K562 (cell line): ENCODE measurements around the gene DNAI1. TPM values are rescaled to one million over a fixed set of nuclear protein-coding genes. Genes with fewer than 3 reads are reported as not detected.
A peak's percentile ranks its signal among the peaks of the same experiment; 100 is the strongest.

Source experiments
- ATAC-seq: fragments of 200-7000 bp; cut with Tn5 transposase; 3 replicates; pipeline ENCODE4 v1.9.1; 2020; ENCODE audit warnings: moderate library complexity
- BruUV-seq: library from RNA; stranded (reverse); fragments of 400-500 nt; replicated peaks from 2 replicates; lab custom pipeline; 2021; lab: Mats Ljungman, UMichigan
- CTCF ChIA-PET: fragments of 300-600 bp; formaldehyde crosslinking; extraction: SDS; loops from one replicate; lab custom pipeline; 2021; ENCODE audit warnings: low intra/inter-chr PET ratio; lab: Yijun Ruan, JAX
- POLR2A ChIA-PET: fragments of 300-600, 350-650 bp; sonication (Branson Sonifier 250); formaldehyde crosslinking; extraction: SDS; loops from one replicate; lab custom pipeline; 2021; ENCODE audit warnings: antibody characterized with exemption, inconsistent platforms; lab: Yijun Ruan, JAX
- DNase-seq, 4 experiments: peaks; one replicate each; pipeline versions ENCODE4 v3.0.0 to v3.0.0-alpha.2; 2011 to 2018; ENCODE audit warnings: low spot score in 3 of 4, mixed read lengths in 3 of 4; ENCODE audit errors: extremely low read depth in 1 of 4
- FAIRE-seq: peaks from 2 replicates; lab custom pipeline; 2011; peaks lifted over from hg19 to GRCh38; lab: Jason Lieb, UNC
- H2AFZ ChIP-seq: 2 replicates; pipeline ENCODE4 v1.6.0; 2011; ENCODE audit warnings: low read depth, low read length, control low read depth, inconsistent platforms
- H3K27ac ChIP-seq: fragments of 200-600 bp; 3 replicates; pipeline ENCODE4 v1.8.0; 2011; ENCODE audit warnings: low read depth, mild to moderate bottlenecking, control low read depth, inconsistent platforms, low read length, moderate library complexity, mixed read lengths; ENCODE audit errors: extremely low read depth
- H3K27me3 ChIP-seq, 2 experiments: fragments of 300-600 bp in 1 of 2; 2 replicates in 1 of 2; 3 replicates in 1 of 2; pipeline versions ENCODE4 v1.6.0 to v1.8.0; 2011; ENCODE audit warnings: inconsistent platforms in 2 of 2, low read length in 2 of 2, mild to moderate bottlenecking in 1 of 2, mixed read lengths in 1 of 2, moderate library complexity in 1 of 2; ENCODE audit not compliant: control insufficient read depth in 2 of 2, insufficient read depth in 2 of 2
- H3K36me3 ChIP-seq: fragments of 300-600 bp; 3 replicates; pipeline ENCODE4 v1.8.0; 2011; ENCODE audit warnings: mild to moderate bottlenecking, low read length, inconsistent platforms; ENCODE audit not compliant: control insufficient read depth, insufficient read depth
- H3K4me1 ChIP-seq, 2 experiments: fragments of 200-600 bp in 1 of 2; replicated peaks in 1 of 2; 2 replicates in 1 of 2; 3 replicates in 1 of 2; pipeline versions ENCODE4 v1.5.1 to v1.8.0; 2011; ENCODE audit warnings: inconsistent platforms in 2 of 2, low read length in 2 of 2, mild to moderate bottlenecking in 1 of 2, mixed read lengths in 1 of 2, moderate library complexity in 1 of 2; ENCODE audit not compliant: control insufficient read depth in 2 of 2, insufficient read depth in 2 of 2
- H3K4me2 ChIP-seq: 2 replicates; pipeline ENCODE4 v1.6.1; 2011; ENCODE audit warnings: low read length, control low read depth, inconsistent platforms, mixed read lengths; ENCODE audit not compliant: insufficient read depth
- H3K4me3 ChIP-seq: fragments of 200-600 bp; sonication (generic), shearing (Covaris generic); 2 replicates; pipeline ENCODE4 v1.5.1; 2016; ENCODE audit warnings: control low read depth, inconsistent platforms
- H3K79me2 ChIP-seq: fragments of 200-600 bp; 3 replicates; pipeline ENCODE4 v1.8.0; 2011; ENCODE audit warnings: low read length, inconsistent platforms; ENCODE audit not compliant: control insufficient read depth, insufficient read depth
- H3K9ac ChIP-seq, 2 experiments: 2 replicates each; pipeline versions ENCODE4 v1.6.0 to v1.6.1; 2011; ENCODE audit warnings: low read depth in 2 of 2, low read length in 2 of 2, control low read depth in 1 of 2, inconsistent platforms in 1 of 2, mild to moderate bottlenecking in 1 of 2, mixed read lengths in 1 of 2; ENCODE audit not compliant: insufficient read depth in 1 of 2
- H3K9me1 ChIP-seq: one replicate; pipeline ENCODE4 v1.6.0; 2011; ENCODE audit warnings: inconsistent platforms, mild to moderate bottlenecking, low read length, moderate library complexity; ENCODE audit not compliant: control insufficient read depth, insufficient read depth
- H3K9me3 ChIP-seq: replicated peaks from 2 replicates; pipeline ENCODE4 v1.5.1; 2011; ENCODE audit warnings: low read depth, low read length, inconsistent platforms; ENCODE audit not compliant: control insufficient read depth, insufficient read depth
- H4K20me1 ChIP-seq: replicated peaks from 2 replicates; pipeline ENCODE4 v1.6.1; 2011; ENCODE audit warnings: low read length, inconsistent platforms, mixed read lengths; ENCODE audit not compliant: control insufficient read depth, insufficient read depth
- EZH2 ChIP-seq: IDR thresholded peaks from 2 replicates; pipeline ENCODE4 v1.6.1; 2012; ENCODE audit warnings: low read depth, mild to moderate bottlenecking, inconsistent platforms, low read length, borderline replicate concordance
- RAD21 ChIP-seq, 2 experiments: fragments of 250-450 bp in 1 of 2; fragments of 450-650 bp in 1 of 2; sonication (Bioruptor Pico) in 1 of 2; formaldehyde crosslinking in 1 of 2; IDR thresholded peaks in 1 of 2; conservative IDR thresholded peaks in 1 of 2; 2 replicates each; pipeline versions ENCODE4 v1.4.0 to v1.8.0; 2020 to 2022; ENCODE audit warnings: mild to moderate bottlenecking in 2 of 2, moderate library complexity in 1 of 2
- WGBS: fragments of 100-300 bp; shearing (Covaris generic); methylation state at CpG from one replicate; pipeline ENCODE4 v1.1.6; 2016; ENCODE audit warnings: low coverage, mixed read lengths; ENCODE audit not compliant: insufficient coverage; ENCODE audit errors: missing lambda C conversion rate; 5-methylcytosine and 5-hydroxymethylcytosine counted together
- in situ Hi-C: fragments of 300-500 bp; cut with MboI; formaldehyde crosslinking; loops from 4 replicates; pipeline ENCODE4 v1.15.0; 2018; ENCODE audit warnings: inconsistent platforms, mixed read lengths
- intact Hi-C: fragments of 100-400 bp; cut with micrococcal nuclease; formaldehyde crosslinking; loops from 2 replicates; pipeline ENCODE4 v1.14.2; 2022
- polyA plus RNA-seq, 8 experiments: library from polyadenylated mRNA; depleted of rRNA in 4 of 8; stranded (reverse) in 5 of 8; unstranded in 3 of 8; fragments of >200 nt; fragmentation: Nextera tagmentation in 2 of 8; fragmentation: Illumina TruSeq in 1 of 8; extraction: Ambion mirVana in 2 of 8; extraction: Trizol in 1 of 8; gene quantifications; 2 replicates each; pipeline versions ENCODE4 v1.2.1 to v1.2.3, GENCODE V29; 2011 to 2014; ENCODE audit warnings: inconsistent platforms in 1 of 8, missing spikeins in 1 of 8
- total RNA-seq, 7 experiments: library from RNA; depleted of rRNA in 6 of 7; stranded (reverse); fragments of >200 nt in 6 of 7; fragmentation: Illumina TruSeq in 2 of 7; extraction: Trizol in 2 of 7; gene quantifications; 2 replicates each; pipeline versions ENCODE4 v1.2.1 to v1.2.3, GENCODE V29; 2011 to 2021; ENCODE audit warnings: low replicate concordance in 1 of 7
- TF ChIP-seq, protein P1 (sequence below), 3 experiments: IDR thresholded peaks in 2 of 3; conservative IDR thresholded peaks in 1 of 3; 2 replicates each; pipeline ENCODE4 v1.5.1; 2011 to 2012; ENCODE audit warnings: low read length in 3 of 3, mild to moderate bottlenecking in 3 of 3, control low read depth in 2 of 3, improper control_type of control experiment in 1 of 3, inconsistent platforms in 1 of 3, low read depth in 1 of 3, mixed read lengths in 1 of 3, moderate library complexity in 1 of 3; ENCODE audit not compliant: insufficient read depth in 2 of 3

Gene DNAI1
- total and polyA plus RNA-seq, 9 of the 15 experiments (the other 6 are each of a cell fraction or from before 2014, with no cell fraction given): 0.01 to 0.17 (median 0.04) TPM; not detected in 6

DNA sequence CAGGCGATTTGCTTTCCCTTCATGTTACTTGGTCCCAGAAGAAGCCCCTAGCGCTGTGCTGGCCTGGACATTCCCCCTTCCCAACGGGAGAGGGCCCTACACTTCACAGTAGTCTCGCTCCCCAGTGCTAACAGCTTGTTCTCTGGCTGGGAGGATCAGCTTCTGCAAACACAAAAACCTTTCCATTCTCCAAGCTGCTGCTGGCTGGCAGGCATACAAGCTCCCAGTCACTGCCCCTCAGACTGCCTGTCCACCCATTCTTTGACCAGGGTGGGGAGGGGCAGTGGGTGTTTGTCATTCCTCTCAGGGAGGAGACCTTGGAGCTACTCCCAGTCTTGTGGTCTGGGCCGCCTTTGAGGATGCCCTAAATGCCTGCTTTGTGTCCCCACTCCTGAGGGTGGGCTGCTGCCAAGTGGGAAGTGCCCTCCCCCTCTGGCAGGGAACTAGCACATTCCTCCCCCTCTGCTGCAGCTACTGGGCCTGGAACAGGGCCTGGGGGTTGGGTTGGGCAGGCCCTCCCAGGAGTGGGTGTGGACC lies 43.4 kb downstream of the DNAI1 start:
- no peaks in the 10 kb centered on the region for H4K20me1 ChIP-seq
- in situ Hi-C loops: no loop called here
- DNase-seq (no peak), ATAC-seq (peak; percentile 47; the same call in 1 of the 3 replicates), FAIRE-seq (no peak)
- H3K36me3 ChIP-seq: no peaks in the 10 kb centered on the region
- H3K4me1 ChIP-seq: no peaks in the 10 kb centered on the region
- no peaks in the 10 kb centered on the region for H3K9me3 ChIP-seq
- H3K27ac ChIP-seq: no peak overlapping the region
- no peaks in the 10 kb centered on the region for H3K79me2 ChIP-seq
- no peak for TF ChIP-seq EZH2
- TF ChIP-seq, protein P1, sequence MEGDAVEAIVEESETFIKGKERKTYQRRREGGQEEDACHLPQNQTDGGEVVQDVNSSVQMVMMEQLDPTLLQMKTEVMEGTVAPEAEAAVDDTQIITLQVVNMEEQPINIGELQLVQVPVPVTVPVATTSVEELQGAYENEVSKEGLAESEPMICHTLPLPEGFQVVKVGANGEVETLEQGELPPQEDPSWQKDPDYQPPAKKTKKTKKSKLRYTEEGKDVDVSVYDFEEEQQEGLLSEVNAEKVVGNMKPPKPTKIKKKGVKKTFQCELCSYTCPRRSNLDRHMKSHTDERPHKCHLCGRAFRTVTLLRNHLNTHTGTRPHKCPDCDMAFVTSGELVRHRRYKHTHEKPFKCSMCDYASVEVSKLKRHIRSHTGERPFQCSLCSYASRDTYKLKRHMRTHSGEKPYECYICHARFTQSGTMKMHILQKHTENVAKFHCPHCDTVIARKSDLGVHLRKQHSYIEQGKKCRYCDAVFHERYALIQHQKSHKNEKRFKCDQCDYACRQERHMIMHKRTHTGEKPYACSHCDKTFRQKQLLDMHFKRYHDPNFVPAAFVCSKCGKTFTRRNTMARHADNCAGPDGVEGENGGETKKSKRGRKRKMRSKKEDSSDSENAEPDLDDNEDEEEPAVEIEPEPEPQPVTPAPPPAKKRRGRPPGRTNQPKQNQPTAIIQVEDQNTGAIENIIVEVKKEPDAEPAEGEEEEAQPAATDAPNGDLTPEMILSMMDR (IDR thresholded peaks at IDR 0.05 in 2 of 3, conservative IDR thresholded peaks at IDR 0.05 in 1 of 3; ENCODE audit: insufficient read depth in 2 of 3, low read depth in 1 of 3, low read length in 3 of 3): peak in 2 of 3 experiments; percentile 3 to 23; a peak in 1 of 6 replicates
- peak in 1 of 2 experiments; percentile 12; a peak in 1 of 4 replicates for TF ChIP-seq RAD21 (CRISPR knock-in tag; conservative IDR thresholded peaks at IDR 0.05 in 1 of 2, IDR thresholded peaks at IDR 0.05 in 1 of 2)
- TF ChIP-seq, all 486 proteins: peak for 2
- no TSS peak for BruUV-seq
- Histone ChIP-seq H3K9me1 (no peaks in the 10 kb centered on the region), H3K9ac (no peak overlapping the region), H3K4me3 (no peak overlapping the region), H3K27me3 (peaks cover 0 to 4% of the 10 kb centered on the region in 2 experiments; a peak in 1 of 5 replicates), H3K4me2 (no peak overlapping the region), H2AFZ (no peak overlapping the region)
- CTCF ChIA-PET: no interaction called here
- intact Hi-C loops: loop anchor here (5.0 kb wide), 1 partner anchor 90 kb away; no protein-coding TSS in a partner anchor
- 0% methylated on average over 3 of the region's 5 CpGs for WGBS
- POLR2A ChIA-PET: interaction anchor here (0.8 kb wide), 1 partner anchor 76 kb away, joined by 4 read pairs; no protein-coding TSS in a partner anchor
